ENCODE results near the gene HLF.
"Not testable (repeated sequence)": the region's sequence is repeated elsewhere in the genome, so short reads cannot be mapped to it uniquely, and the experiment has no call there.

The HLF gene

GRCh38 chr17:55312852-55313251, 48.1 kb downstream of the HLF start:
- DNase-seq (ENCODE audit: low spot score): no peak

GRCh38 chr17:55314061-55314783, 49.5 kb downstream of the HLF start:
- no peak for DNase-seq (ENCODE audit: low spot score)

DNA sequence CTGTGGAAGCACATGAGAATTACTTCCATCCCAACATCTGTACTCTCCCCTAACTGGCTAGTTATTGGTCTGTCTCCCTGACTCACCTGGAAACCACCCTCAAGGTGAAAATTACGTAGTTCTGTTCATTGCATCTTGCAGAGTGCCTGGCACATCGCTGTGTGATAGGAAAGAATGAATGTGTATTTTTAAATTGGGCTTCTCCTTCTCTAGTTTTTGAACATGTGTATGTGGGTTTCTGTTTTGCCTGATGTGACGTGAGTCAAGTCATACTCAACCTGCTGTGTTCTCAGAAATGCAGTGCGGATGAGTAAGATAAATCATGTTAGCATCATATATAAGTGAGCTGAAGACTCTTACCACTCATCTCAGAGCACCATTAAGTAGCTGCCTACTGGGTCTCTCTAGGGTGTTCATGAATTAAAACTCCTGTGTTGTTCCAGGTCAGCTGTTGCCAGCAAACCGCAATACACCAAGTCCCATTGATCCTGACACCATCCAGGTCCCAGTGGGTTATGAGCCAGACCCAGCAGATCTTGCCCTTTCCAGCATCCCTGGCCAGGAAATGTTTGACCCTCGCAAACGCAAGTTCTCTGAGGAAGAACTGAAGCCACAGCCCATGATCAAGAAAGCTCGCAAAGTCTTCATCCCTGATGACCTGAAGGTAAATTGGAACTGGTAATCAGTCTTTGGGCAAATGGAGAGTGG, 50.2 kb downstream of the HLF start:
- DNase-seq (ENCODE audit: low spot score): no peak

DNA sequence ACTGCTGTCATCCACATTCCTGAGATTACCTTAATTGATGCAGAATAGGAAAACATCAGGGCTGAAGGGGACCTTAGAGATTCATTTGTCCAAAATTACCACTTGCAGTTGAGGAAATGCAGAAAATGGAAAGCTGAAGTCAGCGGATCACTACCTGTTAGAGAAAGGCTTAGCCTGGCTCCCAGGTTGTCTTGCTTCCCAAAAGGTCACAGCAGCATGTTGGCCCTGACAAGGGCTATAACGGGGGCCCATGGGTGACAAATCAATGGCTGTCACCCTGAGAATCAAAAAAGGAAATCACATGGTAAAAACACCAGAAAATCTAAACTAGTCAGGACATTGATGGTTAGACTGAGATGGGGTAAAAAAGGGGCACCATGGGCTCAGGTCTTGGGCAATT, 51.7 kb downstream of the HLF start:
- DNase-seq (ENCODE audit: low spot score): no peak

GRCh38 chr17:55317284-55317683, 52.5 kb downstream of the HLF start:
- DNase-seq (ENCODE audit: low spot score): no peak

DNA sequence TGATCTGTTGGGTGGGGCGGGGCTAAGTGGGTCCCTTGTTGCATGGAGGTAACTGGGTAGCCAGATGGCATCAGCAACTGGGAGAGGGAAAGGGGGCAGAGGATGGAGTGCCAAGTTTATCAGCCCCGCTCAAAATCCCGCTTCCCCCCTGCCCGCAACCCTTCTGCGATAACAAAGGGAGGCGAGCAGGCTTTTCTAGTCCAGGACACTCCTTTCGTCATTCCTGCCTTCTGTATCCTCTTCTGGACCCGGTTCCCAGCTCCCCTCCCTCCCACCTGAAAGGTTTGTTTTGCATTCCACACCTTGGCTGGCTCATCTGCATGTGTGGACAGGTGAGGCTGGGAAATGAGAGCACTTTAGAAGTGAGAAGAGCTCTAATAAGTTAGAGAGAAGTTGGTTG, 53.3 kb downstream of the HLF start:
- no peak for DNase-seq (ENCODE audit: low spot score)

DNA sequence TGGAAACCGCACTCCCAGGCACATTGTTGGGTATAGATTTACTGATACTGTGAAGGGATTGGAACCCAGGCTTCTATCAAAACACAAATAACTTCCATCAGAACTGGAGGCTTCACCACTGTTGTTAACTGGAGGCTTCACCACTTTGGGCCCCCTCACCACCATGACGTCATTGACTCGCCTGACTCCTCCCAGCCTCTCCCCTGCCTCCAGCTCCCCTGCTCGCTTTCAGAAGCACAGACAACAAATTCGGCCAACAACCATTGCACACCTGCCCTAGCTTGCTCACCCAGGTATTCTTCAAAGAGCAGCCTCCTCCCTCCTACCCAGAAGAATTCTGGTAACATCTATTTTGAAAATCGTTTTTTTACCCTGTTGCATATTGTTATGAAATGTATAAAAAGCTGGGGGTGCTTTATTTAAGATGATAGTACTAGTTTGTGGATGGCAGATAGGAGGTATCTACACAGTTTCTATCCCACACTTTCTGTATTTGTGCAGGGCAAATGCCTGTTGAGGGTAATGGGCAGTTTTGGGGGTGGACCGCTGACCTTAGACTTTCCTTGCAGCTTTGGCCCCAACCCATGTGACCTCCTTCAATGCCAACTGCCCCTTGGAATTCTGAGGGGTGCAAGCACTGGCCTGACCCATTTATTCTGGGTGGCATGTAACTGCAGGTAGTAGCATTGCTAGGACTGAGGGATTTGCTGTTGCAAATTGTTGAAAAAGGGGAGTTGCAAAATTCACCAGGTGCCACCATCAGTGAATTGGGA, 54.1 kb downstream of the HLF start:
- DNase-seq (ENCODE audit: low spot score): no peak

DNA sequence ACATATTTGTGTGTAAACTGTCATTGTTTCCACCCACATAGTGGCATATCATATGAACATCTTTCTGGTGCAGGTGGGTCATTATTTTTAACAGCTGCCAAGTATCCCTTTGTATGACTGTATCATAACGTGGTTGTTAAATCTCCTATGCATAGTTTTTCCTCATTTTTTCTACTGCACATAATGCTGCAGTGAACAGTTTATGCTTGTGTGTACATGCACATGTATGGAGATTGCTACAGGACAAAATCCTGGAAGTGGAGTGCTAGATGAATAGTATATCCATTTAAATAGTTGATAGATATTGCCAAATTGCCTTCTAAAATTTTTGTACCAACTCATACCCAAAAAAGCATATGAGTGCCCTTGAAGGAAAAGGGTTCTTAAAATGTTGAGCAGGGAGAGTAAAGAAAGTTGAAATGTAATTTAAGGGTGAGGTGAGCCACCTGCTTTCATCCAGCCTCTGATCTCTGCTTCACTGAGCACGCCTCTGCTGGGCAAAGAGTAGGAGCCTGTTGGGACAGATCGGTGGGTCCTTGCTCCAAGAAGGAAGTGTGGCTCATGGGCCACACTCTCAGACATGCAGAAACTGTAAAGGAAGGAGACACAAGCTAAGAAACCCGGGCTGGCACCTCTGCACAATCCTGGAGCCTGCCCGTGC, 55.3 kb downstream of the HLF start:
- no peak for DNase-seq (ENCODE audit: low spot score)

DNA sequence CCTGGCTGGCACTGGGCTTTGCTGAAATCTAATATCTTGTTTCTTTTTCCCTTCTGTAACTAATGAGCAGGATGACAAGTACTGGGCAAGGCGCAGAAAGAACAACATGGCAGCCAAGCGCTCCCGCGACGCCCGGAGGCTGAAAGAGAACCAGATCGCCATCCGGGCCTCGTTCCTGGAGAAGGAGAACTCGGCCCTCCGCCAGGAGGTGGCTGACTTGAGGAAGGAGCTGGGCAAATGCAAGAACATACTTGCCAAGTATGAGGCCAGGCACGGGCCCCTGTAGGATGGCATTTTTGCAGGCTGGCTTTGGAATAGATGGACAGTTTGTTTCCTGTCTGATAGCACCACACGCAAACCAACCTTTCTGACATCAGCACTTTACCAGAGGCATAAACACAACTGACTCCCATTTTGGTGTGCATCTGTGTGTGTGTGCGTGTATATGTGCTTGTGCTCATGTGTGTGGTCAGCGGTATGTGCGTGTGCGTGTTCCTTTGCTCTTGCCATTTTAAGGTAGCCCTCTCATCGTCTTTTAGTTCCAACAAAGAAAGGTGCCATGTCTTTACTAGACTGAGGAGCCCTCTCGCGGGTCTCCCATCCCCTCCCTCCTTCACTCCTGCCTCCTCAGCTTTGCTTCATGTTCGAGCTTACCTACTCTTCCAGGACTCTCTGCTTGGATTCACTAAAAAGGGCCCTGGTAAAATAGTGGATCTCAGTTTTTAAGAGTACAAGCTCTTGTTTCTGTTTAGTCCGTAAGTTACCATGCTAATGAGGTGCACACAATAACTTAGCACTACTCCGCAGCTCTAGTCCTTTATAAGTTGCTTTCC, 56.0 kb downstream of the HLF start:
- no peak for DNase-seq (ENCODE audit: low spot score)

- no peak for DNase-seq (ENCODE audit: low spot score)
These were observed 56.8 kb downstream of the HLF start for GRCh38 chr17:55321427-55322060.

GRCh38 chr17:55322453-55322985, 57.8 kb downstream of the HLF start:
- DNase-seq (ENCODE audit: low spot score): no peak

- DNase-seq (ENCODE audit: low spot score): no peak
These were observed 58.9 kb downstream of the HLF start for GRCh38 chr17:55323518-55324295.

GRCh38 chr17:55324296-55324978, 59.7 kb downstream of the HLF start:
- DNase-seq (ENCODE audit: low spot score): no peak

- no peak for DNase-seq (ENCODE audit: low spot score)
These were observed 60.6 kb downstream of the HLF start for GRCh38 chr17:55325406-55325805.

GRCh38 chr17:55326030-55326429, 61.3 kb downstream of the HLF start:
- no peak for DNase-seq (ENCODE audit: low spot score)

DNA sequence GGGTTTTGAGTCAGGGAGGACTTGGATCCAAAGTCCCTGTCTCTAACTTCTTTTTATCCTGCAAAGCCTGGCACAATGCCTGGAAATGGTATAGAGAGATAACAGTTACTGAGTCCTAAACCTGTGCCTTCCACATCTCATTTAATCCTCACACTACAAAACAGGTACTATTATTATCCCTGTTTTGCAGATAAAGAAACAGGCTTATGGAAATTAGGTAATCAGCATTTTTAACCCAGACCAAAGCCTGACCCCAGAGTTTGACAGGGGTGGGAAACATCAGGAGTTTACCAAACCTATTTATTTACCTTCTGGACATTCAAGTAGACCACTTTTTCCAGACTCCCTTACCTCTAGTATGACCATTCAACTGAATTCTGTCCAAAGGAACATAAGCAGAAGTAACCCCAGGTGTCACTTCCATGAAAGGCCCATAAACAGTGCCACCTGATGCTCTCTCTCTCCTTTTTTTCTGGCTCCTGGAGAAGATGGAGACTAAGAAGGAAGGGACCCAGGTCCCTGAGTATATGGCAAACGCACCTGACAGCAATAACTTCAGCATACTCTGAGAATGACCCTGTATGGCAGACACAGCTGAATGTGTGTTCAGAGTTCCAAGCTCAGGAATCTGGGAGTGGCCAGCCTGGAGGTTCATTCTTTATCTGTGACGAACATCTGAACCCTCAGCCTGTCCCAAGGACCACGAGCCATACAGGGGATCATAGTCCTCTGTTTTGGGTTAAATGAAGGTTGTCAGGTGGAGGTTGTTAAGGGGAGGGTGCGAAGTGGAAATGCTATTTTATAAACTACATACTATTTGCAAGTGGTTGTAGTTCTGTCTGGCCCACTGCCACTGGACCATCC, 62.7 kb downstream of the HLF start:
- no peak for DNase-seq (ENCODE audit: low spot score)

- DNase-seq (ENCODE audit: low spot score): not testable (repeated sequence)
These were observed 63.8 kb downstream of the HLF start for GRCh38 chr17:55328514-55328913.

DNA sequence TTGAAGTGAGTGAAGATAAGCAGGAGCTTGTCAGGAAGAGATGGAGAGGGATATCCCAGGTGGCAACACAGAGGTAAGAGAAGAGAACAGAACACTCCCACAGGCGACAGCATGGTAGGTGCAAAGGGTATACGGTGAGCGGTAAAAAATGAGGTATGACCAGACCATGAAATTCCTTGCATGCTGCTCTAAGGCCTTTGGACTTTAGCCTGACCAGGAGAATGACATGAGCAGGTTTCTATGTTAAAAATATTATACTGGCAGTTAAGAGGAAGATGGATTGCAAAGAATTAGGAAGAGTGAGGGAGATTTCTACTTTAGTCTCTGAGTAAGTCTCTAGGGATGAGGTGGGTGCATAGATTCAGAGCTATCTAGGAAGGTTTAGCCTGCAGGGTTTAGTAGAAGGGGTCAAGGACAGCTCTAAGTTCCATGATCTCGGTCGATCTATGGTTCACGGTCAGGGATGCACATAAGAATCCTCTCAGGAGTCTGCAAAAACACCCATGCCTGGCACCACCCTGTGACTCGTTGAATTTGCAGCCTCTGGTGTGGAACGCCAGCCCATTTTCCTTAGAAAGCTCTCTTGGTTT, 65.7 kb downstream of the HLF start:
- DNase-seq (ENCODE audit: low spot score): no peak

Measured in iPS-NIHi11 (cell line).